ENCODE data around the gene TMEM88. TPM values are rescaled to one million over a fixed set of nuclear protein-coding genes. Genes with fewer than 3 reads are reported as not detected.

TMEM88 gene
- total RNA-seq, 1 experiment from 2014 or later = 2.8 TPM

GRCh38 chr17:7831233-7831632 is 23.6 kb upstream of the TMEM88 start:
- DNase-seq (ENCODE audit: low read depth, low spot score) = no peak
- no peak overlapping the region for H2AFZ ChIP-seq (ENCODE audit: low read depth, low read length, poor library complexity, severe bottlenecking)
- H3K9me3 ChIP-seq (ENCODE audit: control insufficient read depth in 1 of 2, insufficient read depth in 1 of 2, low read depth in 1 of 2, low read length in 2 of 2) = no peaks in the 10 kb centered on the region
- ChIA-PET CTCF (no interaction called here), POLR2A (interaction anchor here (0.7 kb wide), 1 partner anchor 26 kb away, joined by 3 read pairs; the partner anchor contains the start of gene NAA38), RAD21 (ENCODE audit: low non-redundant PET in 1 of 2, low total read pairs in 2 of 2, uncharacterized antibody in 2 of 2, unreplicated experiment in 2 of 2) (no interaction called here)
- H3K27ac ChIP-seq (ENCODE audit: low read depth, low read length) = no peak overlapping the region
- H3K9ac ChIP-seq (ENCODE audit: low read length) = no peak overlapping the region
- H3K36me3 ChIP-seq (ENCODE audit: control insufficient read depth in 1 of 2, insufficient read depth in 2 of 2, low read length in 2 of 2) = no peaks in the 10 kb centered on the region
- no peak overlapping the region for H3K4me2 ChIP-seq (ENCODE audit: low read length)
- no peak for ATAC-seq
- TF ChIP-seq RAD21 (IDR thresholded peaks at IDR 0.05; ENCODE audit: low read depth) = no peak
- no peak for TF ChIP-seq MAX (IDR thresholded peaks at IDR 0.05)
- TF ChIP-seq ZNF274 (IDR thresholded peaks at IDR 0.05; ENCODE audit: low read depth, low read length) = no peak
- TF ChIP-seq YY1 (IDR thresholded peaks at IDR 0.05; ENCODE audit: extremely low read depth, insufficient replicate concordance, low read depth, low read length) = no peak
- no peak for TF ChIP-seq EZH2 (IDR thresholded peaks at IDR 0.05)
- TF ChIP-seq EGR1 (IDR thresholded peaks at IDR 0.05; ENCODE audit: low read depth) = no peak
- no peak for TF ChIP-seq SP1 (IDR thresholded peaks at IDR 0.05; ENCODE audit: low read depth)
- no peaks in the 10 kb centered on the region for H4K20me1 ChIP-seq (ENCODE audit: insufficient read depth)
- no peaks in the 10 kb centered on the region for H3K79me2 ChIP-seq (ENCODE audit: insufficient read depth, low read length)
- H3K4me1 ChIP-seq (ENCODE audit: control insufficient read depth in 1 of 2, insufficient read depth in 2 of 2, low read length in 2 of 2) = peaks cover 7 to 31% of the 10 kb centered on the region in 2 experiments; a peak in 3 of 4 replicates
- H3K9me2 ChIP-seq (ENCODE audit: insufficient read depth) = no peaks in the 10 kb centered on the region
- BruUV-seq (replicated peaks) = no TSS peak
- H3K27me3 ChIP-seq (ENCODE audit: insufficient read depth, low read length) = no peaks in the 10 kb centered on the region
- H3K4me3 ChIP-seq (replicated peaks in 1 of 2; ENCODE audit: low read depth in 1 of 2, low read length in 2 of 2) = no peak overlapping the region
- intact Hi-C loops (cut with micrococcal nuclease) = no loop called here

- no peaks in the 10 kb centered on the region for H3K9me3 ChIP-seq (ENCODE audit: control insufficient read depth in 1 of 2, insufficient read depth in 1 of 2, low read depth in 1 of 2, low read length in 2 of 2)
- RAD21 ChIA-PET (ENCODE audit: low non-redundant PET in 1 of 2, low total read pairs in 2 of 2, uncharacterized antibody in 2 of 2, unreplicated experiment in 2 of 2) = no interaction called here
- no peak for DNase-seq (ENCODE audit: low read depth, low spot score)
- no peak overlapping the region for H3K4me3 ChIP-seq (replicated peaks in 1 of 2; ENCODE audit: low read depth in 1 of 2, low read length in 2 of 2)
- no peaks in the 10 kb centered on the region for H3K9me2 ChIP-seq (ENCODE audit: insufficient read depth)
- H3K4me2 ChIP-seq (ENCODE audit: low read length) = no peak overlapping the region
- CTCF ChIA-PET = interaction anchor here (1.2 kb wide), 1 partner anchor 8 kb away, joined by 3 read pairs; no protein-coding TSS in a partner anchor
- intact Hi-C loops (cut with micrococcal nuclease) = no loop called here
- no peak overlapping the region for H3K9ac ChIP-seq (ENCODE audit: low read length)
- no peak for ATAC-seq
- peaks cover 9 to 38% of the 10 kb centered on the region in 2 experiments for H3K4me1 ChIP-seq (ENCODE audit: control insufficient read depth in 1 of 2, insufficient read depth in 2 of 2, low read length in 2 of 2)
- no peak overlapping the region for H3K27ac ChIP-seq (ENCODE audit: low read depth, low read length)
- no TSS peak for BruUV-seq (replicated peaks)
- no peaks in the 10 kb centered on the region for H4K20me1 ChIP-seq (ENCODE audit: insufficient read depth)
- POLR2A ChIA-PET = no interaction called here
- peaks cover 5% of the 10 kb centered on the region; the same call in 1 of the 2 replicates for H3K79me2 ChIP-seq (ENCODE audit: insufficient read depth, low read length)
- H3K27me3 ChIP-seq (ENCODE audit: insufficient read depth, low read length) = no peaks in the 10 kb centered on the region
- H3K36me3 ChIP-seq (ENCODE audit: control insufficient read depth in 1 of 2, insufficient read depth in 2 of 2, low read length in 2 of 2) = no peaks in the 10 kb centered on the region
- no peak overlapping the region for H2AFZ ChIP-seq (ENCODE audit: low read depth, low read length, poor library complexity, severe bottlenecking)
- TF ChIP-seq ATF3 (IDR thresholded peaks at IDR 0.05) = no peak
- TF ChIP-seq MAX (IDR thresholded peaks at IDR 0.05) = no peak
- no peak for TF ChIP-seq EZH2phosphoT487 (IDR thresholded peaks at IDR 0.05; ENCODE audit: borderline replicate concordance)
- no peak for TF ChIP-seq JUND (IDR thresholded peaks at IDR 0.05)
- TF ChIP-seq SRF (IDR thresholded peaks at IDR 0.05; ENCODE audit: low read depth) = no peak
- no peak for TF ChIP-seq SIN3A (IDR thresholded peaks at IDR 0.05; ENCODE audit: low read depth)
- TF ChIP-seq ZNF274 (IDR thresholded peaks at IDR 0.05; ENCODE audit: low read depth, low read length) = no peak
- TF ChIP-seq TCF7L2 (IDR thresholded peaks at IDR 0.05; ENCODE audit: borderline replicate concordance, extremely low read depth, insufficient read depth, insufficient read length) = no peak
- TF ChIP-seq EZH2 (IDR thresholded peaks at IDR 0.05) = no peak
- TF ChIP-seq ZBTB33 (IDR thresholded peaks at IDR 0.05; ENCODE audit: extremely low read depth, insufficient replicate concordance, low read length) = no peak
- TF ChIP-seq FOSL1 (IDR thresholded peaks at IDR 0.05; ENCODE audit: low read depth) = no peak
- no peak for TF ChIP-seq YY1 (IDR thresholded peaks at IDR 0.05; ENCODE audit: extremely low read depth, insufficient replicate concordance, low read depth, low read length)
- no peak for TF ChIP-seq EGR1 (IDR thresholded peaks at IDR 0.05; ENCODE audit: low read depth)
- TF ChIP-seq ELF1 (IDR thresholded peaks at IDR 0.05; ENCODE audit: borderline replicate concordance, low read depth) = no peak
- TF ChIP-seq CEBPB (IDR thresholded peaks at IDR 0.05; ENCODE audit: low read depth) = no peak
Measured at GRCh38 chr17:7832431-7832830, 22.4 kb upstream of the TMEM88 start.

Data from HCT116 (cell line).